Neural cell (in vitro differentiated cells): ENCODE measurements around the gene FAM227B.

Experiments
- CTCF ChIP-seq: fragments of 450-650 bp; IDR thresholded peaks from 2 replicates; pipeline ENCODE4 v1.5.1; 2014; ENCODE audit warnings: antibody characterized with exemption, mild to moderate bottlenecking, moderate library complexity; ENCODE audit not compliant: poor library complexity, severe bottlenecking
- EZH2 ChIP-seq: fragments of 200-600, 300-800 bp; shearing (Covaris generic), sonication (generic); IDR thresholded peaks from 2 replicates; pipeline ENCODE4 v1.6.1; 2014; ENCODE audit warnings: antibody characterized with exemption, low read length, borderline replicate concordance, mild to moderate bottlenecking; ENCODE audit not compliant: insufficient read depth, poor library complexity, severe bottlenecking
- MXI1 ChIP-seq: fragments of 450-650 bp; conservative IDR thresholded peaks from 2 replicates; pipeline ENCODE4 v1.6.1; 2014; ENCODE audit warnings: antibody characterized with exemption, mild to moderate bottlenecking; ENCODE audit not compliant: poor library complexity, severe bottlenecking
- POLR2AphosphoS5 ChIP-seq: IDR thresholded peaks from 2 replicates; pipeline ENCODE4 v1.6.1; 2012
- TAF1 ChIP-seq: IDR thresholded peaks from 2 replicates; pipeline ENCODE4 v1.6.1; 2012; ENCODE audit warnings: low read depth

- TF ChIP-seq CTCF (no peak), TAF1 (no peak), POLR2AphosphoS5 (no peak), EZH2 (no peak), MXI1 (no peak)
Measured at GRCh38 chr15:49435174-49435573, 185.4 kb downstream of the FAM227B start.
